ENCODE measurements around the gene HOXD13. TPM values are rescaled to one million over a fixed set of nuclear protein-coding genes. Genes with fewer than 3 reads are reported as not detected.

Gene HOXD13
- total RNA-seq, 2 donors from 2014 or later = not detected

GRCh38 chr2:176128172-176128981 lies 35.9 kb downstream of the HOXD13 start:
- H3K4me1 Mint-ChIP-seq = peaks cover 16% of the 10 kb centered on the region
- ATAC-seq = no peak
- H3K36me3 Mint-ChIP-seq (ENCODE audit: low read depth) = peaks cover 7% of the 10 kb centered on the region
- H3K27me3 Mint-ChIP-seq = peaks cover 81% of the 10 kb centered on the region
- peak overlapping the region; percentile 65 for H3K4me3 Mint-ChIP-seq
- H3K9me3 ChIP-seq (ENCODE audit: control insufficient read depth, low read length, poor library complexity, severe bottlenecking) = no peaks in the 10 kb centered on the region
- H3K27ac Mint-ChIP-seq = peak overlapping the region; percentile 77
- no peak for DNase-seq

- ATAC-seq = no peak
- Mint-ChIP-seq H3K27ac (peak within 1 kb of the TSS; percentile 77), H3K4me1 (peaks cover 13% of the 10 kb centered on the region), H3K36me3 (ENCODE audit: low read depth) (peaks cover 7% of the 10 kb centered on the region), H3K27me3 (peaks cover 81% of the 10 kb centered on the region), H3K4me3 (peak within 1 kb of the TSS; percentile 75)
- H3K9me3 ChIP-seq (ENCODE audit: control insufficient read depth, low read length, poor library complexity, severe bottlenecking) = no peaks in the 10 kb centered on the region
- DNase-seq = no peak
Observed at GRCh38 chr2:176128982-176129796, 36.7 kb downstream of the HOXD13 start, which contains the start of gene HOXD8. HOXD8 (plus strand) TSS chr2:176129705; CDS start chr2:176130367, 662 bp downstream.

- H3K9me3 ChIP-seq (ENCODE audit: control insufficient read depth, low read length, poor library complexity, severe bottlenecking) = no peaks in the 10 kb centered on the region
- Mint-ChIP-seq H3K4me3 (peak overlapping the region; percentile 60), H3K27me3 (peaks cover 81% of the 10 kb centered on the region), H3K27ac (no peak overlapping the region), H3K4me1 (peaks cover 13% of the 10 kb centered on the region), H3K36me3 (ENCODE audit: low read depth) (peaks cover 6% of the 10 kb centered on the region)
- ATAC-seq (no peak), DNase-seq (no peak)
Observed at GRCh38 chr2:176129813-176130146, 37.3 kb downstream of the HOXD13 start.

- H3K9me3 ChIP-seq (ENCODE audit: control insufficient read depth, low read length, poor library complexity, severe bottlenecking) = no peaks in the 10 kb centered on the region
- Mint-ChIP-seq H3K27ac (peak overlapping the region; percentile 89), H3K4me3 (peak overlapping the region; percentile 75), H3K4me1 (peaks cover 13% of the 10 kb centered on the region), H3K36me3 (ENCODE audit: low read depth) (peaks cover 5% of the 10 kb centered on the region), H3K27me3 (peaks cover 81% of the 10 kb centered on the region)
- ATAC-seq = no peak
- no peak for DNase-seq
Observed at GRCh38 chr2:176130147-176130956, 37.8 kb downstream of the HOXD13 start.

- Mint-ChIP-seq H3K36me3 (ENCODE audit: low read depth) (peaks cover 6% of the 10 kb centered on the region), H3K4me1 (peaks cover 11% of the 10 kb centered on the region), H3K27me3 (peaks cover 81% of the 10 kb centered on the region), H3K4me3 (peak overlapping the region; percentile 75), H3K27ac (peak overlapping the region; percentile 89)
- H3K9me3 ChIP-seq (ENCODE audit: control insufficient read depth, low read length, poor library complexity, severe bottlenecking) = no peaks in the 10 kb centered on the region
- ATAC-seq (no peak), DNase-seq (no peak)
Observed at GRCh38 chr2:176130957-176131847, 38.7 kb downstream of the HOXD13 start.

- H3K9me3 ChIP-seq (ENCODE audit: control insufficient read depth, low read length, poor library complexity, severe bottlenecking) = no peaks in the 10 kb centered on the region
- DNase-seq (no peak), ATAC-seq (no peak)
- peak overlapping the region; percentile 89 for H3K27ac Mint-ChIP-seq
- H3K27me3 Mint-ChIP-seq = peaks cover 76% of the 10 kb centered on the region
- H3K4me1 Mint-ChIP-seq = peaks cover 11% of the 10 kb centered on the region
- H3K36me3 Mint-ChIP-seq (ENCODE audit: low read depth) = peaks cover 6% of the 10 kb centered on the region
- H3K4me3 Mint-ChIP-seq = peak overlapping the region; percentile 68
Observed at GRCh38 chr2:176131848-176132158, 39.3 kb downstream of the HOXD13 start.

- H3K36me3 Mint-ChIP-seq (ENCODE audit: low read depth) = peaks cover 7% of the 10 kb centered on the region
Observed at GRCh38 chr2:176132205-176133171, 40.0 kb downstream of the HOXD13 start.

GRCh38 chr2:176133389-176133788 lies 40.9 kb downstream of the HOXD13 start:
- DNase-seq = no peak
- Mint-ChIP-seq H3K36me3 (ENCODE audit: low read depth) (peaks cover 8% of the 10 kb centered on the region), H3K27me3 (peaks cover 76% of the 10 kb centered on the region), H3K4me1 (peaks cover 13% of the 10 kb centered on the region), H3K4me3 (no peak overlapping the region), H3K27ac (no peak overlapping the region)
- peaks cover 4% of the 10 kb centered on the region for H3K9me3 ChIP-seq (ENCODE audit: control insufficient read depth, low read length, poor library complexity, severe bottlenecking)
- no peak for ATAC-seq

More at GRCh38 chr2:176132205-176133171, 40.0 kb downstream of the HOXD13 start:
- ATAC-seq = no peak
- H3K9me3 ChIP-seq (ENCODE audit: control insufficient read depth, low read length, poor library complexity, severe bottlenecking) = no peaks in the 10 kb centered on the region
- DNase-seq = no peak
- peak overlapping the region; percentile 68 for H3K4me3 Mint-ChIP-seq
- H3K27ac Mint-ChIP-seq = peak overlapping the region; percentile 89
- H3K27me3 Mint-ChIP-seq = peaks cover 76% of the 10 kb centered on the region
- peaks cover 13% of the 10 kb centered on the region for H3K4me1 Mint-ChIP-seq

- Mint-ChIP-seq H3K27ac (no peak overlapping the region), H3K4me3 (no peak overlapping the region), H3K36me3 (ENCODE audit: low read depth) (peaks cover 6% of the 10 kb centered on the region), H3K27me3 (peaks cover 77% of the 10 kb centered on the region), H3K4me1 (peaks cover 10% of the 10 kb centered on the region)
- H3K9me3 ChIP-seq (ENCODE audit: control insufficient read depth, low read length, poor library complexity, severe bottlenecking) = peaks cover 4% of the 10 kb centered on the region
- ATAC-seq (no peak), DNase-seq (no peak)
Observed at GRCh38 chr2:176134035-176134434, 41.5 kb downstream of the HOXD13 start.

- Mint-ChIP-seq H3K27ac (no peak overlapping the region), H3K27me3 (peaks cover 79% of the 10 kb centered on the region), H3K4me1 (peaks cover 10% of the 10 kb centered on the region), H3K4me3 (no peak overlapping the region), H3K36me3 (ENCODE audit: low read depth) (peaks cover 6% of the 10 kb centered on the region)
- DNase-seq (no peak), ATAC-seq (no peak)
- H3K9me3 ChIP-seq (ENCODE audit: control insufficient read depth, low read length, poor library complexity, severe bottlenecking) = peaks cover 4% of the 10 kb centered on the region
Observed at GRCh38 chr2:176135035-176135440, 42.5 kb downstream of the HOXD13 start.

GRCh38 chr2:176136374-176137251 lies 44.1 kb downstream of the HOXD13 start:
- Mint-ChIP-seq H3K4me3 (no peak overlapping the region), H3K27ac (no peak overlapping the region), H3K27me3 (peaks cover 77% of the 10 kb centered on the region), H3K4me1 (peaks cover 13% of the 10 kb centered on the region), H3K36me3 (ENCODE audit: low read depth) (peaks cover 6% of the 10 kb centered on the region)
- no peak for DNase-seq
- H3K9me3 ChIP-seq (ENCODE audit: control insufficient read depth, low read length, poor library complexity, severe bottlenecking) = peaks cover 4% of the 10 kb centered on the region
- no peak for ATAC-seq

All from T-helper 17 cell (primary cell).